K562 (cell line): ENCODE measurements around the gene SH3BGRL2. TPM values are rescaled to one million over a fixed set of nuclear protein-coding genes. Genes with fewer than 3 reads are reported as not detected.

Experiments
- ATAC-seq: fragments of 200-7000 bp; cut with Tn5 transposase; 3 replicates; pipeline ENCODE4 v1.9.1; 2020; ENCODE audit warnings: moderate library complexity
- BruUV-seq: library from RNA; stranded (reverse); fragments of 400-500 nt; replicated peaks from 2 replicates; lab custom pipeline; 2021; lab: Mats Ljungman, UMichigan
- CTCF ChIA-PET: fragments of 300-600 bp; formaldehyde crosslinking; extraction: SDS; loops from one replicate; lab custom pipeline; 2021; ENCODE audit warnings: low intra/inter-chr PET ratio; lab: Yijun Ruan, JAX
- POLR2A ChIA-PET: fragments of 300-600, 350-650 bp; sonication (Branson Sonifier 250); formaldehyde crosslinking; extraction: SDS; loops from one replicate; lab custom pipeline; 2021; ENCODE audit warnings: antibody characterized with exemption, inconsistent platforms; lab: Yijun Ruan, JAX
- DNase-seq, 4 experiments: peaks; one replicate each; pipeline versions ENCODE4 v3.0.0 to v3.0.0-alpha.2; 2011 to 2018; ENCODE audit warnings: low spot score in 3 of 4, mixed read lengths in 3 of 4; ENCODE audit errors: extremely low read depth in 1 of 4
- FAIRE-seq: peaks from 2 replicates; lab custom pipeline; 2011; peaks lifted over from hg19 to GRCh38; lab: Jason Lieb, UNC
- H2AFZ ChIP-seq: 2 replicates; pipeline ENCODE4 v1.6.0; 2011; ENCODE audit warnings: low read depth, low read length, control low read depth, inconsistent platforms
- H3K27ac ChIP-seq: fragments of 200-600 bp; 3 replicates; pipeline ENCODE4 v1.8.0; 2011; ENCODE audit warnings: low read depth, mild to moderate bottlenecking, control low read depth, inconsistent platforms, low read length, moderate library complexity, mixed read lengths; ENCODE audit errors: extremely low read depth
- H3K27me3 ChIP-seq, 2 experiments: fragments of 300-600 bp in 1 of 2; 2 replicates in 1 of 2; 3 replicates in 1 of 2; pipeline versions ENCODE4 v1.6.0 to v1.8.0; 2011; ENCODE audit warnings: inconsistent platforms in 2 of 2, low read length in 2 of 2, mild to moderate bottlenecking in 1 of 2, mixed read lengths in 1 of 2, moderate library complexity in 1 of 2; ENCODE audit not compliant: control insufficient read depth in 2 of 2, insufficient read depth in 2 of 2
- H3K36me3 ChIP-seq: fragments of 300-600 bp; 3 replicates; pipeline ENCODE4 v1.8.0; 2011; ENCODE audit warnings: mild to moderate bottlenecking, low read length, inconsistent platforms; ENCODE audit not compliant: control insufficient read depth, insufficient read depth
- H3K4me1 ChIP-seq, 2 experiments: fragments of 200-600 bp in 1 of 2; replicated peaks in 1 of 2; 2 replicates in 1 of 2; 3 replicates in 1 of 2; pipeline versions ENCODE4 v1.5.1 to v1.8.0; 2011; ENCODE audit warnings: inconsistent platforms in 2 of 2, low read length in 2 of 2, mild to moderate bottlenecking in 1 of 2, mixed read lengths in 1 of 2, moderate library complexity in 1 of 2; ENCODE audit not compliant: control insufficient read depth in 2 of 2, insufficient read depth in 2 of 2
- H3K4me2 ChIP-seq: 2 replicates; pipeline ENCODE4 v1.6.1; 2011; ENCODE audit warnings: low read length, control low read depth, inconsistent platforms, mixed read lengths; ENCODE audit not compliant: insufficient read depth
- H3K4me3 ChIP-seq: fragments of 200-600 bp; sonication (generic), shearing (Covaris generic); 2 replicates; pipeline ENCODE4 v1.5.1; 2016; ENCODE audit warnings: control low read depth, inconsistent platforms
- H3K79me2 ChIP-seq: fragments of 200-600 bp; 3 replicates; pipeline ENCODE4 v1.8.0; 2011; ENCODE audit warnings: low read length, inconsistent platforms; ENCODE audit not compliant: control insufficient read depth, insufficient read depth
- H3K9ac ChIP-seq, 2 experiments: 2 replicates each; pipeline versions ENCODE4 v1.6.0 to v1.6.1; 2011; ENCODE audit warnings: low read depth in 2 of 2, low read length in 2 of 2, control low read depth in 1 of 2, inconsistent platforms in 1 of 2, mild to moderate bottlenecking in 1 of 2, mixed read lengths in 1 of 2; ENCODE audit not compliant: insufficient read depth in 1 of 2
- H3K9me1 ChIP-seq: one replicate; pipeline ENCODE4 v1.6.0; 2011; ENCODE audit warnings: inconsistent platforms, mild to moderate bottlenecking, low read length, moderate library complexity; ENCODE audit not compliant: control insufficient read depth, insufficient read depth
- H3K9me3 ChIP-seq: replicated peaks from 2 replicates; pipeline ENCODE4 v1.5.1; 2011; ENCODE audit warnings: low read depth, low read length, inconsistent platforms; ENCODE audit not compliant: control insufficient read depth, insufficient read depth
- H4K20me1 ChIP-seq: replicated peaks from 2 replicates; pipeline ENCODE4 v1.6.1; 2011; ENCODE audit warnings: low read length, inconsistent platforms, mixed read lengths; ENCODE audit not compliant: control insufficient read depth, insufficient read depth
- CHD7 ChIP-seq: fragments of 200-600 bp; sonication (generic); IDR thresholded peaks from one replicate; pipeline ENCODE4 v1.6.1; 2012; ENCODE audit warnings: mild to moderate bottlenecking, low read depth, low read length, inconsistent platforms
- CREM ChIP-seq: IDR thresholded peaks from 2 replicates; pipeline ENCODE4 v1.6.1; 2014; ENCODE audit warnings: antibody characterized with exemption, low read depth
- XRCC4 ChIP-seq: IDR thresholded peaks from one replicate; pipeline ENCODE4 v1.6.1; 2011; ENCODE audit not compliant: insufficient read depth, insufficient read length; ENCODE audit errors: extremely low read depth
- ZNF184 ChIP-seq: sonication (generic); formaldehyde crosslinking; IDR thresholded peaks from 2 replicates; pipeline ENCODE4 v1.5.0; 2020; ENCODE audit warnings: missing genetic modification reagents
- ZNF24 ChIP-seq: fragments of 450-650 bp; IDR thresholded peaks from 2 replicates; pipeline ENCODE4 v1.6.1; 2016
- WGBS: fragments of 100-300 bp; shearing (Covaris generic); methylation state at CpG from one replicate; pipeline ENCODE4 v1.1.6; 2016; ENCODE audit warnings: low coverage, mixed read lengths; ENCODE audit not compliant: insufficient coverage; ENCODE audit errors: missing lambda C conversion rate; 5-methylcytosine and 5-hydroxymethylcytosine counted together
- in situ Hi-C: fragments of 300-500 bp; cut with MboI; formaldehyde crosslinking; loops from 4 replicates; pipeline ENCODE4 v1.15.0; 2018; ENCODE audit warnings: inconsistent platforms, mixed read lengths
- intact Hi-C: fragments of 100-400 bp; cut with micrococcal nuclease; formaldehyde crosslinking; loops from 2 replicates; pipeline ENCODE4 v1.14.2; 2022
- polyA plus RNA-seq, 8 experiments: library from polyadenylated mRNA; depleted of rRNA in 4 of 8; stranded (reverse) in 5 of 8; unstranded in 3 of 8; fragments of >200 nt; fragmentation: Nextera tagmentation in 2 of 8; fragmentation: Illumina TruSeq in 1 of 8; extraction: Ambion mirVana in 2 of 8; extraction: Trizol in 1 of 8; gene quantifications; 2 replicates each; pipeline versions ENCODE4 v1.2.1 to v1.2.3, GENCODE V29; 2011 to 2014; ENCODE audit warnings: inconsistent platforms in 1 of 8, missing spikeins in 1 of 8
- total RNA-seq, 7 experiments: library from RNA; depleted of rRNA in 6 of 7; stranded (reverse); fragments of >200 nt in 6 of 7; fragmentation: Illumina TruSeq in 2 of 7; extraction: Trizol in 2 of 7; gene quantifications; 2 replicates each; pipeline versions ENCODE4 v1.2.1 to v1.2.3, GENCODE V29; 2011 to 2021; ENCODE audit warnings: low replicate concordance in 1 of 7

The SH3BGRL2 gene
- total and polyA plus RNA-seq, 9 of the 15 experiments (the other 6 are each of a cell fraction or from before 2014, with no cell fraction given): 4.4 to 12.1 (median 7.3) TPM

GRCh38 chr6:79711167-79711566, 80.0 kb downstream of the SH3BGRL2 start:
- no peak overlapping the region for H2AFZ ChIP-seq
- no peaks in the 10 kb centered on the region for H4K20me1 ChIP-seq
- H3K9me1 ChIP-seq: no peaks in the 10 kb centered on the region
- H3K9ac ChIP-seq: no peak overlapping the region
- ChIA-PET POLR2A (interaction anchor here (0.7 to 1.3 kb wide), 2 partner anchors 80 to 365 kb away, joined by 4 read pairs; partner anchors contain the start of gene SH3BGRL2), CTCF (no interaction called here)
- no peak overlapping the region for H3K4me2 ChIP-seq
- TF ChIP-seq ZNF184 (CRISPR knock-in tag) (no peak), ZNF24 (no peak), XRCC4 (no peak), CREM (no peak), CHD7 (no peak)
- H3K27ac ChIP-seq: no peak overlapping the region
- no peaks in the 10 kb centered on the region for H3K79me2 ChIP-seq
- WGBS: 4% methylated on average over 4 of the region's 4 CpGs
- H3K4me3 ChIP-seq: no peak overlapping the region
- in situ Hi-C loops: no loop called here
- intact Hi-C loops: no loop called here
- 0 out of 5 replicates have a peak, but pooled peaks cover 0 to 8% of the 10 kb centered on the region in 2 experiments for H3K27me3 ChIP-seq
- no peaks in the 10 kb centered on the region for H3K9me3 ChIP-seq
- FAIRE-seq: no peak
- ATAC-seq: no peak
- no peak for DNase-seq
- BruUV-seq: no TSS peak
- no peaks in the 10 kb centered on the region for H3K4me1 ChIP-seq
- no peaks in the 10 kb centered on the region for H3K36me3 ChIP-seq
